HL-60 (cell line): ENCODE measurements around the gene SLC7A14.

Experiments
- DNase-seq, 2 experiments: peaks; one replicate each; pipeline ENCODE4 v3.0.0-alpha.2; 2010 to 2020; ENCODE audit warnings: low read depth in 1 of 2, low spot score in 1 of 2
- H3K27ac ChIP-seq: fragments of 250-450 bp; sonication (Bioruptor Pico); replicated peaks from 2 replicates; pipeline ENCODE4 v1.5.1; 2020; ENCODE audit warnings: mild to moderate bottlenecking, moderate library complexity
- H3K27me3 ChIP-seq: fragments of 250-450 bp; sonication (Bioruptor Pico); 2 replicates; pipeline ENCODE4 v1.5.1; 2021; ENCODE audit warnings: mild to moderate bottlenecking, moderate library complexity; ENCODE audit not compliant: insufficient read depth, poor library complexity, severe bottlenecking
- H3K4me3 ChIP-seq: replicated peaks from 2 replicates; pipeline ENCODE4 v1.5.1; 2011; ENCODE audit warnings: mild to moderate bottlenecking, control low read depth, low read length; ENCODE audit not compliant: insufficient read depth
- GABPA ChIP-seq: IDR thresholded peaks from 2 replicates; pipeline ENCODE4 v1.6.1; 2012; ENCODE audit warnings: low read depth
- POLR2AphosphoS5 ChIP-seq: IDR thresholded peaks from 2 replicates; pipeline ENCODE4 v1.6.1; 2012; ENCODE audit warnings: low read depth
- REST ChIP-seq: IDR thresholded peaks from 2 replicates; pipeline ENCODE4 v1.6.1; 2012; ENCODE audit warnings: low read depth; ENCODE audit not compliant: insufficient replicate concordance
- SPI1 ChIP-seq: IDR thresholded peaks from 2 replicates; pipeline ENCODE4 v1.6.1; 2012; ENCODE audit warnings: low read depth, mild to moderate bottlenecking, borderline replicate concordance
- TF ChIP-seq, protein P1 (sequence below): IDR thresholded peaks from one replicate; pipeline ENCODE4 v1.5.1; 2011; ENCODE audit warnings: low read length, control low read depth, inconsistent platforms; ENCODE audit not compliant: insufficient read depth

SLC7A14 gene

DNA sequence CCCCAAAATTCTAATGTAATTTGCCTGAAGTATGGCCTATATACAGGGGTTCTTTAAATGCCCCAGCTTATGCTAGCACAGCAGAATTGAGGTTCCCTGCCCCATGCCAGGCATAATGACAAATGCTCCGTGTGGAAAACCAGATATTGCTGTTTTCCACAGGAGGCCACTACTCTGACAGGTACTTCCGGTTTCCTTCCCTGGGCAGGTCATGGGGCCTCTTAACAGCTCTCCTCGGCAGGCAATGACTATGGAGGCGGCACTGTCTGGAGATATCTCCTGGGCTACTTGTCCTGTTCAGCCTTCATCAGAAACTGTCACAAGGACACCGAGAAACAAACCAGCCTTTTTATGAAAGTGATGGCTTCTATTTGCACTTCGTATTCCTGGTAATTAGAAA, 54.8 kb downstream of the SLC7A14 start:
- no peak for DNase-seq
- Histone ChIP-seq H3K4me3 (no peak overlapping the region), H3K27ac (no peak overlapping the region), H3K27me3 (no peaks in the 10 kb centered on the region)
- TF ChIP-seq POLR2AphosphoS5 (no peak), SPI1 (no peak), GABPA (no peak), REST (no peak)
- TF ChIP-seq, protein P1, sequence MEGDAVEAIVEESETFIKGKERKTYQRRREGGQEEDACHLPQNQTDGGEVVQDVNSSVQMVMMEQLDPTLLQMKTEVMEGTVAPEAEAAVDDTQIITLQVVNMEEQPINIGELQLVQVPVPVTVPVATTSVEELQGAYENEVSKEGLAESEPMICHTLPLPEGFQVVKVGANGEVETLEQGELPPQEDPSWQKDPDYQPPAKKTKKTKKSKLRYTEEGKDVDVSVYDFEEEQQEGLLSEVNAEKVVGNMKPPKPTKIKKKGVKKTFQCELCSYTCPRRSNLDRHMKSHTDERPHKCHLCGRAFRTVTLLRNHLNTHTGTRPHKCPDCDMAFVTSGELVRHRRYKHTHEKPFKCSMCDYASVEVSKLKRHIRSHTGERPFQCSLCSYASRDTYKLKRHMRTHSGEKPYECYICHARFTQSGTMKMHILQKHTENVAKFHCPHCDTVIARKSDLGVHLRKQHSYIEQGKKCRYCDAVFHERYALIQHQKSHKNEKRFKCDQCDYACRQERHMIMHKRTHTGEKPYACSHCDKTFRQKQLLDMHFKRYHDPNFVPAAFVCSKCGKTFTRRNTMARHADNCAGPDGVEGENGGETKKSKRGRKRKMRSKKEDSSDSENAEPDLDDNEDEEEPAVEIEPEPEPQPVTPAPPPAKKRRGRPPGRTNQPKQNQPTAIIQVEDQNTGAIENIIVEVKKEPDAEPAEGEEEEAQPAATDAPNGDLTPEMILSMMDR: no peak

- DNase-seq: no peak
- Histone ChIP-seq H3K27me3 (no peaks in the 10 kb centered on the region), H3K27ac (no peak overlapping the region), H3K4me3 (no peak overlapping the region)
- TF ChIP-seq, protein P1: no peak
- TF ChIP-seq REST: no peak
- TF ChIP-seq GABPA: no peak
- no peak for TF ChIP-seq SPI1
- no peak for TF ChIP-seq POLR2AphosphoS5
These were observed 56.0 kb downstream of the SLC7A14 start for GRCh38 chr3:170529912-170530311.

- H3K4me3 ChIP-seq: no peak overlapping the region
- H3K27me3 ChIP-seq: no peaks in the 10 kb centered on the region
- H3K27ac ChIP-seq: no peak overlapping the region
- no peak for DNase-seq
- TF ChIP-seq, protein P1: no peak
These were observed 56.5 kb downstream of the SLC7A14 start for GRCh38 chr3:170529346-170529745.

- no peak for DNase-seq
- no peak for TF ChIP-seq GABPA
- no peak for TF ChIP-seq SPI1
- TF ChIP-seq REST: no peak
- no peak for TF ChIP-seq POLR2AphosphoS5
- TF ChIP-seq, protein P1: no peak
- Histone ChIP-seq H3K27me3 (no peaks in the 10 kb centered on the region), H3K27ac (no peak overlapping the region), H3K4me3 (no peak overlapping the region)
These were observed 57.1 kb downstream of the SLC7A14 start for GRCh38 chr3:170528726-170529125.
